GM23248 (cell line): ENCODE data around the gene SH3TC1.

ENCODE experiments used
- EZH2 ChIP-seq: fragments of 200-600 bp; sonication (generic); IDR thresholded peaks from 2 replicates; pipeline ENCODE4 v1.6.1; 2018; ENCODE audit warnings: antibody characterized with exemption, mild to moderate bottlenecking; ENCODE audit not compliant: insufficient read depth, poor library complexity, severe bottlenecking
- EZH2phosphoT487 ChIP-seq: fragments of 200-600 bp; sonication (generic); IDR thresholded peaks from 2 replicates; pipeline ENCODE4 v1.6.1; 2018; ENCODE audit warnings: antibody characterized with exemption, moderate library complexity, mild to moderate bottlenecking, low read depth; ENCODE audit not compliant: insufficient read depth

GRCh38 chr4:8280158-8280875 is 81.2 kb downstream of the SH3TC1 start:
- TF ChIP-seq EZH2, result no peak
- TF ChIP-seq EZH2phosphoT487, result no peak
